GM12892 (cell line): ENCODE data around the gene PPIF.

ENCODE experiments used
- DNase-seq: peaks from one replicate; pipeline ENCODE4 v3.0.0; 2011; ENCODE audit not compliant: insufficient read length
- FAIRE-seq: peaks from 2 replicates; lab custom pipeline; 2011; peaks lifted over from hg19 to GRCh38; lab: Jason Lieb, UNC
- POLR2A ChIP-seq: IDR thresholded peaks from 2 replicates; pipeline ENCODE4 v1.6.1; 2011; ENCODE audit warnings: low read depth, low read length, control low read depth
- POLR2AphosphoS5 ChIP-seq: IDR thresholded peaks from 2 replicates; pipeline ENCODE4 v1.6.1; 2011; ENCODE audit warnings: low read depth, low read length, control low read depth
- TAF1 ChIP-seq: IDR thresholded peaks from 2 replicates; pipeline ENCODE4 v1.6.1; 2011; ENCODE audit warnings: low read depth, mild to moderate bottlenecking, control low read depth, low read length, borderline replicate concordance

PPIF gene

GRCh38 chr10:79308016-79308415 is 39.3 kb upstream of the PPIF start:
- FAIRE-seq: no peak
- TF ChIP-seq POLR2A (no peak), TAF1 (no peak), POLR2AphosphoS5 (no peak)
- no peak for DNase-seq

- no peak for DNase-seq
- TF ChIP-seq TAF1 (no peak), POLR2A (no peak), POLR2AphosphoS5 (no peak)
- no peak for FAIRE-seq
These were observed 38.2 kb upstream of the PPIF start for GRCh38 chr10:79308969-79309665.

- TF ChIP-seq TAF1: no peak
- TF ChIP-seq POLR2AphosphoS5: no peak
- no peak for TF ChIP-seq POLR2A
- no peak for FAIRE-seq
- DNase-seq: no peak
These were observed 36.9 kb upstream of the PPIF start for GRCh38 chr10:79310200-79310865.

- DNase-seq (no peak), FAIRE-seq (no peak)
- TF ChIP-seq TAF1 (no peak), POLR2AphosphoS5 (no peak), POLR2A (no peak)
These were observed 36.2 kb upstream of the PPIF start for GRCh38 chr10:79310911-79311573.

- no peak for DNase-seq
- TF ChIP-seq TAF1 (no peak), POLR2AphosphoS5 (0 out of 2 replicates have a peak, but pooled peaks have one; percentile 51), POLR2A (no peak)
- no peak for FAIRE-seq
These were observed 35.5 kb upstream of the PPIF start for GRCh38 chr10:79311581-79312407.

- DNase-seq (no peak), FAIRE-seq (no peak)
- TF ChIP-seq POLR2AphosphoS5: no peak
- no peak for TF ChIP-seq TAF1
- no peak for TF ChIP-seq POLR2A
These were observed 34.6 kb upstream of the PPIF start for GRCh38 chr10:79312601-79313187.

GRCh38 chr10:79313320-79313719 is 33.9 kb upstream of the PPIF start:
- TF ChIP-seq TAF1: no peak
- DNase-seq (no peak), FAIRE-seq (no peak)

- FAIRE-seq (no peak), DNase-seq (no peak)
- TF ChIP-seq TAF1 (no peak), POLR2A (peak; percentile 12; the same call in 1 of the 2 replicates)
These were observed 33.3 kb upstream of the PPIF start for GRCh38 chr10:79313911-79314439.

GRCh38 chr10:79314761-79315601 is 32.3 kb upstream of the PPIF start:
- no peak for DNase-seq
- no peak for TF ChIP-seq TAF1
- no peak; the same call in 1 of the 2 replicates for TF ChIP-seq POLR2A
- no peak for TF ChIP-seq POLR2AphosphoS5
- no peak for FAIRE-seq

- no peak for DNase-seq
- TF ChIP-seq POLR2A (no peak), POLR2AphosphoS5 (no peak), TAF1 (no peak)
- FAIRE-seq: no peak
These were observed 31.7 kb upstream of the PPIF start for GRCh38 chr10:79315602-79315920.
